PFSK-1 (cell line): ENCODE results near the gene TMSB10.

Experiments
- FOXP2 ChIP-seq: optimal IDR thresholded peaks from 2 replicates; pipeline ENCODE3; 2011; ENCODE audit warnings: borderline replicate concordance, control low read depth, inconsistent platforms; ENCODE audit not compliant: insufficient read depth; ENCODE audit errors: extremely low read length, extremely low read depth
- POLR2AphosphoS5 ChIP-seq: IDR thresholded peaks from 2 replicates; pipeline ENCODE4 v1.6.1; 2012; ENCODE audit warnings: low read depth, mild to moderate bottlenecking, control low read depth, low read length, moderate library complexity
- TF ChIP-seq, protein P1 (sequence below), 2 experiments: IDR thresholded peaks; 2 replicates each; pipeline versions ENCODE4 v1.6.1 to v1.8.0; 2011 to 2012; ENCODE audit warnings: low read depth in 2 of 2, low read length in 2 of 2, control low read depth in 1 of 2, inconsistent platforms in 1 of 2, mild to moderate bottlenecking in 1 of 2, moderate library complexity in 1 of 2; ENCODE audit not compliant: insufficient read depth in 1 of 2

DNA sequence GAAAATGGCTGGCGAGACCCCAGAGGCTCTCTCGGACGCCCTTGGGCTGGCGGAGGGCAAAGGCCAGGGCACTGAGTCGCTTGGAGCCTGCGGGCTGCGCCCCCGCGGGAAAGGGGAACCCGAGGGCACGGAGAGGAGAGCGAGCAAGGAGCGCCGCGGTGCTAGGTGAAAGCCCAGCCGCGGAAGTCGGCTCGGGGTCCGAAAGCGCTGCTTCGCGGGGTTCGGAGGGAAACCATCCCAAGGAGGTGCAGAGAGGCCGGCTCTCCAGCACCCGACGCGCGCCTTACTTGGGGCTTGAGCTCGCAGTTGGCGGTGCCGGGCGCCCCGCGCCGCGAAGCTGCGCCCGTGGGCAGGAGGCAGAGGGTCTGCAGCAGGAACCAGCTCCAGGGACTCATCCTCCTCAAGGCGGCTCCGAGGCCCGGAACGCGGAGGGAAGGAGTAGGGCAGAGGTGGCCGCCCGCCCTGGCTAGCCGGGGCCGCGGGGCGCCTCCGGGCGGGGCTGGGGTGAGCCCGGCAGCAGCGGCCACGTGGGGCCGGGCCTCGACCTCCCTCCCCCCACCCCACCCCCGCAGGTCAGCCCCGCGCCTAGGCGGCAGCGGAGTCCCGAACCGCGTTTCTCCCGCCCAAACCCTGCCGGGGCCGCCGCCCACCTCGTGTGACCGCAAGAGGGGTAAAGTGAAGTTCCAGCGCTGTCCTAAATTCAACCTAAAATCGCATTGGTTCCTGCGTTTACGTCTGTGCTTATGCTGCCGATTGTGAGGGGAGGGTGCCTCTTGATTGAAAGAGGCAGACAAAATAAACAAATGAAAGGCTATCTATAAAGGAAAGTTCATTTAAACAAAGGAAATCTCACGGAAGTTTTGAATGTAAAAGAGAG lies 24.6 kb upstream of the TMSB10 start, which contains the start of gene TRABD2A:
- TF ChIP-seq POLR2AphosphoS5 (no peak), FOXP2 (no peak)
- TF ChIP-seq, protein P1, sequence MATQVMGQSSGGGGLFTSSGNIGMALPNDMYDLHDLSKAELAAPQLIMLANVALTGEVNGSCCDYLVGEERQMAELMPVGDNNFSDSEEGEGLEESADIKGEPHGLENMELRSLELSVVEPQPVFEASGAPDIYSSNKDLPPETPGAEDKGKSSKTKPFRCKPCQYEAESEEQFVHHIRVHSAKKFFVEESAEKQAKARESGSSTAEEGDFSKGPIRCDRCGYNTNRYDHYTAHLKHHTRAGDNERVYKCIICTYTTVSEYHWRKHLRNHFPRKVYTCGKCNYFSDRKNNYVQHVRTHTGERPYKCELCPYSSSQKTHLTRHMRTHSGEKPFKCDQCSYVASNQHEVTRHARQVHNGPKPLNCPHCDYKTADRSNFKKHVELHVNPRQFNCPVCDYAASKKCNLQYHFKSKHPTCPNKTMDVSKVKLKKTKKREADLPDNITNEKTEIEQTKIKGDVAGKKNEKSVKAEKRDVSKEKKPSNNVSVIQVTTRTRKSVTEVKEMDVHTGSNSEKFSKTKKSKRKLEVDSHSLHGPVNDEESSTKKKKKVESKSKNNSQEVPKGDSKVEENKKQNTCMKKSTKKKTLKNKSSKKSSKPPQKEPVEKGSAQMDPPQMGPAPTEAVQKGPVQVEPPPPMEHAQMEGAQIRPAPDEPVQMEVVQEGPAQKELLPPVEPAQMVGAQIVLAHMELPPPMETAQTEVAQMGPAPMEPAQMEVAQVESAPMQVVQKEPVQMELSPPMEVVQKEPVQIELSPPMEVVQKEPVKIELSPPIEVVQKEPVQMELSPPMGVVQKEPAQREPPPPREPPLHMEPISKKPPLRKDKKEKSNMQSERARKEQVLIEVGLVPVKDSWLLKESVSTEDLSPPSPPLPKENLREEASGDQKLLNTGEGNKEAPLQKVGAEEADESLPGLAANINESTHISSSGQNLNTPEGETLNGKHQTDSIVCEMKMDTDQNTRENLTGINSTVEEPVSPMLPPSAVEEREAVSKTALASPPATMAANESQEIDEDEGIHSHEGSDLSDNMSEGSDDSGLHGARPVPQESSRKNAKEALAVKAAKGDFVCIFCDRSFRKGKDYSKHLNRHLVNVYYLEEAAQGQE (IDR thresholded peaks at IDR 0.05; ENCODE audit: insufficient read depth in 1 of 2, low read depth in 2 of 2, low read length in 2 of 2): no peak
